ENCODE results near the gene ELOVL7. TPM values are rescaled to one million over a fixed set of nuclear protein-coding genes. Genes with fewer than 3 reads are reported as not detected.

ELOVL7 gene
- total RNA-seq, 1 experiment from 2014 or later: 2.9 TPM

DNA sequence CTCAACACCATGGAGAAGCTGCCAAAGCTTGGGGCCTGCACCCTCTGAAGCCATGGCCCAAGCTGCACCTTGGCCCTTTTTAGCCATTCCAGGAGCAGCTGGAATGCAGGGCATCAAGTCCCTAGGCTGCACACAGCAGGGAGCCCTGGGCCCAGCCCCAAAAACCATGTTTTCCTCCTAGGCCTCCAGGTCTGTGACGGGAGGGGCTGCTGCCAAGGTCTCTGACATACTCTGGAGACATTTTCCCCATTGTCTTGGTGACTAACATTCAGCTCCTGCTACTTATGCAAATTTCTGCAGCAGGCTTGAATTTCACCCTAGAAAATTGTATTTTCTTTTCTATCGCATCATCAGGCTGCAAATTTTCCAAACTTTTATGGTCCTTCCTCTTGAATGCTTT is 64.6 kb downstream of the ELOVL7 start:
- ATAC-seq: no peak
- DNase-seq (ENCODE audit: low read depth, low spot score): no peak

DNA sequence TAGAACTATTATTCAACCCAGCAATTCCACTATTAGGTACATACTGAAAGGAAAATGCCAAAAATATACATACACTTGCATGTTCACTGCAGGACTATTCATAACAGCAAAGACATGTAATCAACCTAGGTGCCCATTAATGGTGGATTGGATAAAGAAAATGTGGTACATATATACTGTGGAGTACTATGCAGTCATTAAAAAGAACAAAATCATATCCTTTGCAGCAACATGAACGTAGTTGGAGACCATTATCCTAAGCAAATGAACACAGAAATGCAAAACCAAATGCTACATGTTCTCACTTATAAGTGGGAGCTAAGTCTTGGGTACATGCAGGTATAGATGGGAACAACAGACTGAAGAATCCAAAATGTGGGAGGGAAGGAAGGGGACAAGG is 67.7 kb downstream of the ELOVL7 start:
- intact Hi-C loops (cut with micrococcal nuclease; ENCODE audit: unreplicated experiment) (no loop called here), in situ Hi-C loops (cut with HindIII; ENCODE audit: low pct_unique_long_range_greater_than_20kb, low sequenced_read_pairs) (no loop called here)
- BruUV-seq (replicated peaks): no TSS peak
- ChIA-PET CTCF (no interaction called here), POLR2A (no interaction called here)
- TF ChIP-seq, protein P1, sequence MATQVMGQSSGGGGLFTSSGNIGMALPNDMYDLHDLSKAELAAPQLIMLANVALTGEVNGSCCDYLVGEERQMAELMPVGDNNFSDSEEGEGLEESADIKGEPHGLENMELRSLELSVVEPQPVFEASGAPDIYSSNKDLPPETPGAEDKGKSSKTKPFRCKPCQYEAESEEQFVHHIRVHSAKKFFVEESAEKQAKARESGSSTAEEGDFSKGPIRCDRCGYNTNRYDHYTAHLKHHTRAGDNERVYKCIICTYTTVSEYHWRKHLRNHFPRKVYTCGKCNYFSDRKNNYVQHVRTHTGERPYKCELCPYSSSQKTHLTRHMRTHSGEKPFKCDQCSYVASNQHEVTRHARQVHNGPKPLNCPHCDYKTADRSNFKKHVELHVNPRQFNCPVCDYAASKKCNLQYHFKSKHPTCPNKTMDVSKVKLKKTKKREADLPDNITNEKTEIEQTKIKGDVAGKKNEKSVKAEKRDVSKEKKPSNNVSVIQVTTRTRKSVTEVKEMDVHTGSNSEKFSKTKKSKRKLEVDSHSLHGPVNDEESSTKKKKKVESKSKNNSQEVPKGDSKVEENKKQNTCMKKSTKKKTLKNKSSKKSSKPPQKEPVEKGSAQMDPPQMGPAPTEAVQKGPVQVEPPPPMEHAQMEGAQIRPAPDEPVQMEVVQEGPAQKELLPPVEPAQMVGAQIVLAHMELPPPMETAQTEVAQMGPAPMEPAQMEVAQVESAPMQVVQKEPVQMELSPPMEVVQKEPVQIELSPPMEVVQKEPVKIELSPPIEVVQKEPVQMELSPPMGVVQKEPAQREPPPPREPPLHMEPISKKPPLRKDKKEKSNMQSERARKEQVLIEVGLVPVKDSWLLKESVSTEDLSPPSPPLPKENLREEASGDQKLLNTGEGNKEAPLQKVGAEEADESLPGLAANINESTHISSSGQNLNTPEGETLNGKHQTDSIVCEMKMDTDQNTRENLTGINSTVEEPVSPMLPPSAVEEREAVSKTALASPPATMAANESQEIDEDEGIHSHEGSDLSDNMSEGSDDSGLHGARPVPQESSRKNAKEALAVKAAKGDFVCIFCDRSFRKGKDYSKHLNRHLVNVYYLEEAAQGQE (IDR thresholded peaks at IDR 0.05; ENCODE audit: insufficient read depth in 1 of 2, low read depth in 2 of 2, low read length in 1 of 2): no peak
- no peak for TF ChIP-seq TCF7L2 (IDR thresholded peaks at IDR 0.05; ENCODE audit: low read depth, low read length)
- TF ChIP-seq, protein P2, sequence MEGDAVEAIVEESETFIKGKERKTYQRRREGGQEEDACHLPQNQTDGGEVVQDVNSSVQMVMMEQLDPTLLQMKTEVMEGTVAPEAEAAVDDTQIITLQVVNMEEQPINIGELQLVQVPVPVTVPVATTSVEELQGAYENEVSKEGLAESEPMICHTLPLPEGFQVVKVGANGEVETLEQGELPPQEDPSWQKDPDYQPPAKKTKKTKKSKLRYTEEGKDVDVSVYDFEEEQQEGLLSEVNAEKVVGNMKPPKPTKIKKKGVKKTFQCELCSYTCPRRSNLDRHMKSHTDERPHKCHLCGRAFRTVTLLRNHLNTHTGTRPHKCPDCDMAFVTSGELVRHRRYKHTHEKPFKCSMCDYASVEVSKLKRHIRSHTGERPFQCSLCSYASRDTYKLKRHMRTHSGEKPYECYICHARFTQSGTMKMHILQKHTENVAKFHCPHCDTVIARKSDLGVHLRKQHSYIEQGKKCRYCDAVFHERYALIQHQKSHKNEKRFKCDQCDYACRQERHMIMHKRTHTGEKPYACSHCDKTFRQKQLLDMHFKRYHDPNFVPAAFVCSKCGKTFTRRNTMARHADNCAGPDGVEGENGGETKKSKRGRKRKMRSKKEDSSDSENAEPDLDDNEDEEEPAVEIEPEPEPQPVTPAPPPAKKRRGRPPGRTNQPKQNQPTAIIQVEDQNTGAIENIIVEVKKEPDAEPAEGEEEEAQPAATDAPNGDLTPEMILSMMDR (IDR thresholded peaks at IDR 0.05): no peak
- no peak for TF ChIP-seq POLR2AphosphoS5 (IDR thresholded peaks at IDR 0.05; ENCODE audit: low read depth, low read length)
- Histone ChIP-seq H3K9me3 (ENCODE audit: control insufficient read depth, insufficient read depth, low read depth, low read length) (no peaks in the 10 kb centered on the region), H3K27me3 (ENCODE audit: control insufficient read depth, insufficient read depth, low read length) (no peaks in the 10 kb centered on the region), H3K4me3 (ENCODE audit: low read depth in 2 of 2, low read length in 2 of 2) (no peak overlapping the region), H3K27ac (ENCODE audit: low read length) (no peak overlapping the region), H3K4me1 (ENCODE audit: control insufficient read depth, insufficient read depth, low read length) (no peaks in the 10 kb centered on the region), H3K36me3 (ENCODE audit: control insufficient read depth, insufficient read depth, low read length) (no peaks in the 10 kb centered on the region)
- no peak for ATAC-seq
- DNase-seq (ENCODE audit: low read depth, low spot score): no peak

More for the DNA sequence above, 64.6 kb downstream of the ELOVL7 start:
- in situ Hi-C loops (cut with HindIII; ENCODE audit: low pct_unique_long_range_greater_than_20kb, low sequenced_read_pairs) (no loop called here), intact Hi-C loops (cut with micrococcal nuclease; ENCODE audit: unreplicated experiment) (no loop called here)
- no peaks in the 10 kb centered on the region for H3K27me3 ChIP-seq (ENCODE audit: control insufficient read depth, insufficient read depth, low read length)
- TF ChIP-seq, protein P2 (IDR thresholded peaks at IDR 0.05): no peak
- TF ChIP-seq, protein P1 (IDR thresholded peaks at IDR 0.05; ENCODE audit: insufficient read depth in 1 of 2, low read depth in 2 of 2, low read length in 1 of 2): no peak
- no peak for TF ChIP-seq POLR2AphosphoS5 (IDR thresholded peaks at IDR 0.05; ENCODE audit: low read depth, low read length)
- no peak for TF ChIP-seq SIN3A (IDR thresholded peaks at IDR 0.05; ENCODE audit: borderline replicate concordance, insufficient read depth, low read depth, low read length)
- no peak for TF ChIP-seq TCF7L2 (IDR thresholded peaks at IDR 0.05; ENCODE audit: low read depth, low read length)
- CTCF ChIA-PET: no interaction called here
- no peak overlapping the region for H3K4me3 ChIP-seq (ENCODE audit: low read depth in 2 of 2, low read length in 2 of 2)
- H3K27ac ChIP-seq (ENCODE audit: low read length): no peak overlapping the region
- H3K36me3 ChIP-seq (ENCODE audit: control insufficient read depth, insufficient read depth, low read length): no peaks in the 10 kb centered on the region
- H3K9me3 ChIP-seq (ENCODE audit: control insufficient read depth, insufficient read depth, low read depth, low read length): no peaks in the 10 kb centered on the region
- POLR2A ChIA-PET: no interaction called here
- H3K4me1 ChIP-seq (ENCODE audit: control insufficient read depth, insufficient read depth, low read length): no peaks in the 10 kb centered on the region
- BruUV-seq (replicated peaks): no TSS peak
